Endothelial cell of umbilical vein (primary cell): ENCODE results near the gene DIO3. TPM values are rescaled to one million over a fixed set of nuclear protein-coding genes. Genes with fewer than 3 reads are reported as not detected.

Experiments used
- BruUV-seq: library from RNA; stranded (reverse); fragments of 400-500 nt; replicated peaks from 2 replicates; lab custom pipeline; 2021; lab: Mats Ljungman, UMichigan
- CTCF ChIA-PET: fragments of 300-600, 350-600 bp; sonication (Branson Sonifier 250); formaldehyde crosslinking; loops from one replicate; lab custom pipeline; 2021; ENCODE audit warnings: antibody characterized with exemption, inconsistent platforms; lab: Charles Lee
- POLR2A ChIA-PET: fragments of 300-600, 350-600 bp; sonication (Branson Sonifier 250); formaldehyde crosslinking; loops from one replicate; lab custom pipeline; 2021; ENCODE audit warnings: antibody characterized with exemption, inconsistent platforms; lab: Charles Lee
- DNase-seq: peaks from one replicate; pipeline ENCODE4 v3.0.0-alpha.2; 2011; ENCODE audit warnings: low read depth, low spot score
- FAIRE-seq: peaks from 2 replicates; lab custom pipeline; 2011; peaks lifted over from hg19 to GRCh38; lab: Jason Lieb, UNC
- H2AFZ ChIP-seq: 2 replicates; pipeline ENCODE4 v1.6.0; 2012; ENCODE audit warnings: low read depth, low read length, control low read depth, inconsistent platforms
- H3K27ac ChIP-seq: 2 replicates; pipeline ENCODE4 v1.5.1; 2011; ENCODE audit warnings: low read depth, mild to moderate bottlenecking, control low read depth, low read length, moderate library complexity; ENCODE audit not compliant: insufficient read depth
- H3K27me3 ChIP-seq, 2 experiments: 2 replicates each; pipeline versions ENCODE4 v1.6.0 to v1.6.1; 2011; ENCODE audit warnings: low read length in 2 of 2, mixed read lengths in 1 of 2; ENCODE audit not compliant: control insufficient read depth in 2 of 2, insufficient read depth in 2 of 2
- H3K36me3 ChIP-seq, 2 experiments: 2 replicates in 1 of 2; 3 replicates in 1 of 2; pipeline ENCODE4 v1.5.1; 2011; ENCODE audit warnings: low read length in 2 of 2, mild to moderate bottlenecking in 1 of 2, moderate library complexity in 1 of 2; ENCODE audit not compliant: control insufficient read depth in 2 of 2, insufficient read depth in 2 of 2; ENCODE audit errors: extremely low read depth in 1 of 2
- H3K4me1 ChIP-seq: 3 replicates; pipeline ENCODE4 v1.5.1; 2011; ENCODE audit warnings: mild to moderate bottlenecking, low read length; ENCODE audit not compliant: control insufficient read depth, insufficient read depth; ENCODE audit errors: extremely low read depth
- H3K4me2 ChIP-seq: 2 replicates; pipeline ENCODE4 v1.6.1; 2011; ENCODE audit warnings: low read length, control low read depth, mixed read lengths; ENCODE audit not compliant: insufficient read depth
- H3K4me3 ChIP-seq, 3 experiments: fragments of 200-600 bp in 1 of 3; sonication (generic), shearing (Covaris generic) in 1 of 3; replicated peaks in 1 of 3; 2 replicates each; pipeline ENCODE4 v1.5.1; 2011 to 2016; ENCODE audit warnings: control low read depth in 3 of 3, low read length in 3 of 3, mild to moderate bottlenecking in 2 of 3, inconsistent platforms in 1 of 3, low read depth in 1 of 3, moderate library complexity in 1 of 3; ENCODE audit not compliant: insufficient read depth in 1 of 3
- H3K79me2 ChIP-seq: 2 replicates; pipeline ENCODE4 v1.6.0; 2012; ENCODE audit warnings: low read length, inconsistent platforms; ENCODE audit not compliant: control insufficient read depth, insufficient read depth
- H3K9ac ChIP-seq: replicated peaks from 2 replicates; pipeline ENCODE3; 2011; ENCODE audit warnings: low read length, control low read depth; ENCODE audit not compliant: insufficient read depth; ENCODE audit errors: extremely low read depth
- H3K9me1 ChIP-seq: replicated peaks from 3 replicates; pipeline ENCODE4 v1.6.0; 2011; ENCODE audit warnings: mild to moderate bottlenecking, low read length; ENCODE audit not compliant: control insufficient read depth, insufficient read depth; ENCODE audit errors: extremely low read depth
- H3K9me3 ChIP-seq: replicated peaks from 2 replicates; pipeline ENCODE4 v1.5.1; 2012; ENCODE audit warnings: low read length, inconsistent platforms; ENCODE audit not compliant: control insufficient read depth, insufficient read depth
- H4K20me1 ChIP-seq: replicated peaks from 2 replicates; pipeline ENCODE3; 2011; ENCODE audit warnings: mild to moderate bottlenecking, low read length; ENCODE audit not compliant: control insufficient read depth, insufficient read depth; ENCODE audit errors: extremely low read depth
- EZH2 ChIP-seq: IDR thresholded peaks from 2 replicates; pipeline ENCODE4 v1.6.1; 2012; ENCODE audit warnings: borderline replicate concordance, low read depth, mild to moderate bottlenecking, moderate library complexity, low read length, inconsistent platforms; ENCODE audit not compliant: severe bottlenecking
- FOS ChIP-seq: IDR thresholded peaks from 2 replicates; pipeline ENCODE4 v1.6.1; 2011; ENCODE audit warnings: mild to moderate bottlenecking, low read length, moderate library complexity, borderline replicate concordance; ENCODE audit not compliant: insufficient read depth
- GATA2 ChIP-seq: IDR thresholded peaks from 2 replicates; pipeline ENCODE4 v1.7.0; 2011; ENCODE audit warnings: low read depth, mild to moderate bottlenecking, moderate library complexity, mixed read lengths, low read length; ENCODE audit not compliant: insufficient read length, insufficient read depth
- MAX ChIP-seq: IDR thresholded peaks from 2 replicates; pipeline ENCODE4 v1.6.1; 2011; ENCODE audit not compliant: insufficient read depth, insufficient read length
- MYC ChIP-seq: IDR thresholded peaks from one replicate; pipeline ENCODE4 v1.6.1; 2011; ENCODE audit warnings: mild to moderate bottlenecking, low read depth, low read length
- POLR2A ChIP-seq: IDR thresholded peaks from 2 replicates; pipeline ENCODE4 v1.6.1; 2012; ENCODE audit warnings: low read depth, mild to moderate bottlenecking, control low read depth, low read length
- POLR2AphosphoS5 ChIP-seq: IDR thresholded peaks from 2 replicates; pipeline ENCODE4 v1.6.1; 2012; ENCODE audit warnings: low read depth, mild to moderate bottlenecking, control low read depth, low read length, moderate library complexity; ENCODE audit not compliant: insufficient read depth
- dilution Hi-C: fragments of 300-500 bp; cut with MboI; formaldehyde crosslinking; loops from one replicate; pipeline ENCODE4 v1.15.0; 2019; ENCODE audit warnings: low sequenced_read_pairs; ENCODE audit not compliant: extremely low pct_ligation_motif_present
- intact Hi-C: fragments of 100-400 bp; cut with micrococcal nuclease; formaldehyde crosslinking; loops from one replicate; pipeline ENCODE4 v1.10.0; 2022
- polyA plus RNA-seq, 4 experiments: library from polyadenylated mRNA; depleted of rRNA in 3 of 4; stranded (reverse) in 3 of 4; unstranded in 1 of 4; fragments of >200 nt; gene quantifications; 2 replicates each; pipeline versions ENCODE4 v1.2.1 to v1.2.3, GENCODE V29; 2011 to 2012; ENCODE audit warnings: missing spikeins in 1 of 4
- total RNA-seq: library from RNA; stranded (reverse); gene quantifications from 2 replicates; pipeline ENCODE4 v1.2.3, GENCODE V29; 2021

The DIO3 gene
- total and polyA plus RNA-seq, 2 donors (not counting 3 experiments of a cell fraction or from before 2014, with no cell fraction given): not detected

- Histone ChIP-seq H3K79me2 (no peaks in the 10 kb centered on the region), H3K9me3 (no peaks in the 10 kb centered on the region), H3K27me3 (no peaks in the 10 kb centered on the region), H2AFZ (no peak overlapping the region), H3K4me1 (no peaks in the 10 kb centered on the region), H3K27ac (no peak overlapping the region), H3K4me3 (no peak overlapping the region), H3K9ac (no peak overlapping the region), H3K4me2 (no peak overlapping the region), H3K36me3 (no peaks in the 10 kb centered on the region), H4K20me1 (no peaks in the 10 kb centered on the region), H3K9me1 (no peaks in the 10 kb centered on the region)
- FAIRE-seq (no peak), DNase-seq (no peak)
- CTCF ChIA-PET: interaction anchor here (0.6 kb wide), 1 partner anchor 271 kb away, joined by 3 read pairs; no protein-coding TSS in a partner anchor
- TF ChIP-seq GATA2: no peak
- dilution Hi-C loops (no loop called here), intact Hi-C loops (no loop called here)
- POLR2A ChIA-PET: no interaction called here
- no TSS peak for BruUV-seq
Measured at GRCh38 chr14:101600336-101600890, 39.1 kb downstream of the DIO3 start.

DNA sequence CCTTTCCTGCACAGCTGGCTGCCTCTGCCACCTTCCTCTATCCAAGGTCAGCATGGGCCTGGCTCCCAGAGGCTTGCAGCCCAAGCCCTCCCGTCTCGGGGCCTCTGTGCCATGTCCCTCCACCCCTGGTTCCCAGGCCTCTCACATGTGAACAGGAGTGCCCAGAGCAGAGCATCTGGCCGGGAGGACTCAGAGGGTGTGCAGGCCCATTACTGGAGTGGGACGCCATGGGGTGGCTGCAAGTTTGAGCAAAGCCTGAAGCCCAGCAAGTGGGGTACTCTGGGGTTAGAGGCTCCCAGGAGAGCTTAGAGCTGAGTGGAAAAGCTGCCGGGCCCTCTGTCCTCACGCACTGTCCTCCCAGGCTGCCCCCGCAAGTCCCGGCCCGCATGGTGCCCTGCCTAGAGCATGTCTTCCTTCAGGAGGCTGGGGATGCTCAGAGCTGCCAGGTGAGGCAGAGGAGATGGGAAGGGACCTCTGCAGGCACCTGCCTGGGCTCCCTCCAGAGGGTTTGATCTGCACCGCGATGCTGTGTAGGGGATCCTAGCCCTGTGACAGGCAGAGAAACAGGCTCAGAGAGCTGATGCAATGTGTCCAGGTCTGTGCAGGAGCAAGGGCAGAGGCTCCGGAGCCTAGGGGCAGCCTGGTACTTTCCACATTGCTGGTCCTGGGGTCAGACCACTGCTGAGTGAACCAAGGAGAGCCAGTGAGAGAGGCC, 39.8 kb downstream of the DIO3 start:
- FAIRE-seq: no peak
- DNase-seq: no peak
- Histone ChIP-seq H3K36me3 (no peaks in the 10 kb centered on the region), H2AFZ (no peak overlapping the region), H3K27me3 (no peaks in the 10 kb centered on the region), H4K20me1 (no peaks in the 10 kb centered on the region), H3K27ac (no peak overlapping the region), H3K4me3 (no peak overlapping the region), H3K9me3 (no peaks in the 10 kb centered on the region), H3K4me1 (no peaks in the 10 kb centered on the region), H3K79me2 (no peaks in the 10 kb centered on the region), H3K9me1 (no peaks in the 10 kb centered on the region), H3K4me2 (no peak overlapping the region), H3K9ac (no peak overlapping the region)
- ChIA-PET POLR2A (no interaction called here), CTCF (interaction anchor here (0.6 kb wide), 1 partner anchor 271 kb away, joined by 3 read pairs; no protein-coding TSS in a partner anchor)
- no TSS peak for BruUV-seq
- intact Hi-C loops: no loop called here
- TF ChIP-seq POLR2A (no peak), MAX (no peak), FOS (no peak), EZH2 (no peak), MYC (no peak), POLR2AphosphoS5 (no peak)
- dilution Hi-C loops: no loop called here
